K562 (cell line): ENCODE results near the gene CLIC5.

Experiments
- BRF2 ChIP-seq: IDR thresholded peaks from 3 replicates; pipeline ENCODE4 v1.6.1; 2011; ENCODE audit warnings: borderline replicate concordance, mild to moderate bottlenecking; ENCODE audit not compliant: insufficient read length, insufficient read depth
- CHD2 ChIP-seq: IDR thresholded peaks from 2 replicates; pipeline ENCODE4 v1.6.1; 2011; ENCODE audit warnings: low read depth, low read length
- CTCF ChIP-seq, 3 experiments: IDR thresholded peaks in 2 of 3; conservative IDR thresholded peaks in 1 of 3; 2 replicates each; pipeline ENCODE4 v1.5.1; 2011 to 2012; ENCODE audit warnings: low read length in 3 of 3, mild to moderate bottlenecking in 3 of 3, control low read depth in 2 of 3, improper control_type of control experiment in 1 of 3, inconsistent platforms in 1 of 3, low read depth in 1 of 3, mixed read lengths in 1 of 3, moderate library complexity in 1 of 3; ENCODE audit not compliant: insufficient read depth in 2 of 3
- NR3C1 ChIP-seq: sonication (generic); formaldehyde crosslinking; IDR thresholded peaks from 2 replicates; pipeline ENCODE4 v1.8.1; 2022; ENCODE audit warnings: missing genetic modification reagents
- POLR2AphosphoS5 ChIP-seq: IDR thresholded peaks from 2 replicates; pipeline ENCODE4 v1.6.1; 2011; ENCODE audit warnings: mild to moderate bottlenecking, low read depth, low read length, moderate library complexity; ENCODE audit not compliant: control insufficient read depth, insufficient read depth
- RBBP5 ChIP-seq: fragments of 200-600 bp; sonication (generic); IDR thresholded peaks from 2 replicates; pipeline ENCODE4 v1.6.1; 2012; ENCODE audit warnings: borderline replicate concordance, mild to moderate bottlenecking, low read length, control low read depth, inconsistent platforms; ENCODE audit not compliant: insufficient read depth, poor library complexity, severe bottlenecking
- SIN3A ChIP-seq, 2 experiments: fragments of 150-350 bp in 1 of 2; IDR thresholded peaks; 2 replicates each; pipeline ENCODE4 v1.6.1; 2011 to 2016; ENCODE audit warnings: borderline replicate concordance in 2 of 2, low read depth in 2 of 2, low read length in 2 of 2, mild to moderate bottlenecking in 2 of 2, moderate library complexity in 2 of 2; ENCODE audit not compliant: control insufficient read depth in 1 of 2
- USF2 ChIP-seq: sonication (generic); formaldehyde crosslinking; IDR thresholded peaks from 2 replicates; pipeline ENCODE4 v1.5.0; 2020; ENCODE audit warnings: missing genetic modification reagents
- YY1 ChIP-seq, 3 experiments: IDR thresholded peaks; 2 replicates each; pipeline ENCODE4 v1.6.1; 2011; ENCODE audit warnings: low read length in 2 of 3, mild to moderate bottlenecking in 2 of 3, moderate library complexity in 2 of 3, borderline replicate concordance in 1 of 3, control low read depth in 1 of 3, low read depth in 1 of 3; ENCODE audit not compliant: insufficient read depth in 3 of 3, insufficient replicate concordance in 2 of 3, control insufficient read depth in 1 of 3, insufficient read length in 1 of 3; ENCODE audit errors: extremely low read depth in 1 of 3

- TF ChIP-seq SIN3A (IDR thresholded peaks at IDR 0.05; ENCODE audit: borderline replicate concordance in 2 of 2, control insufficient read depth in 1 of 2, low read depth in 2 of 2, low read length in 2 of 2) (no peak), CTCF (IDR thresholded peaks at IDR 0.05 in 2 of 3, conservative IDR thresholded peaks at IDR 0.05 in 1 of 3; ENCODE audit: insufficient read depth in 2 of 3, low read depth in 1 of 3, low read length in 3 of 3) (no peak), USF2 (CRISPR knock-in tag) (no peak), NR3C1 (CRISPR knock-in tag) (no peak), BRF2 (no peak), RBBP5 (no peak), CHD2 (no peak), YY1 (IDR thresholded peaks at IDR 0.05; ENCODE audit: borderline replicate concordance in 1 of 3, control insufficient read depth in 1 of 3, extremely low read depth in 1 of 3, insufficient read depth in 3 of 3, insufficient read length in 1 of 3, insufficient replicate concordance in 2 of 3, low read depth in 1 of 3, low read length in 2 of 3) (no peak), POLR2AphosphoS5 (no peak)
Observed at GRCh38 chr6:46022106-46022948, 6.7 kb upstream of the CLIC5 start.
